Epithelial cell of proximal tubule (primary cell): ENCODE measurements around the gene CHD2. TPM values are rescaled to one million over a fixed set of nuclear protein-coding genes. Genes with fewer than 3 reads are reported as not detected.

Source experiments
- DNase-seq: peaks from one replicate; pipeline ENCODE4 v3.0.0-alpha.2; 2011; ENCODE audit warnings: low read depth
- H3K4me3 ChIP-seq: 2 replicates; pipeline ENCODE4 v1.5.1; 2011; ENCODE audit warnings: low read depth, mild to moderate bottlenecking, low read length
- CTCF ChIP-seq: conservative IDR thresholded peaks from 2 replicates; pipeline ENCODE4 v1.5.1; 2012; ENCODE audit warnings: low read depth, mild to moderate bottlenecking, low read length
- total RNA-seq: library from RNA; depleted of rRNA; stranded (reverse); fragments of >200 nt; gene quantifications from 2 replicates; pipeline ENCODE4 v1.2.3, GENCODE V29; 2015

CHD2 gene
- total RNA-seq, 1 donor from 2014 or later = 26.5 TPM

- DNase-seq = no peak
- no peak overlapping the region for H3K4me3 ChIP-seq
- no peak for TF ChIP-seq CTCF
These were observed 170.6 kb downstream of the CHD2 start for GRCh38 chr15:93070551-93071296.

- TF ChIP-seq CTCF = no peak
- DNase-seq = no peak
- peak overlapping the region; percentile 43 for H3K4me3 ChIP-seq
These were observed 171.4 kb downstream of the CHD2 start for GRCh38 chr15:93071469-93071936.

GRCh38 chr15:93072011-93072410 lies 171.9 kb downstream of the CHD2 start:
- DNase-seq = no peak
- TF ChIP-seq CTCF = no peak
- peak overlapping the region; percentile 43 for H3K4me3 ChIP-seq

GRCh38 chr15:93072411-93073394 lies 172.6 kb downstream of the CHD2 start:
- no peak for TF ChIP-seq CTCF
- peak overlapping the region; percentile 43 for H3K4me3 ChIP-seq
- no peak for DNase-seq

GRCh38 chr15:93073465-93073952 lies 173.4 kb downstream of the CHD2 start:
- H3K4me3 ChIP-seq = no peak overlapping the region
- no peak for TF ChIP-seq CTCF
- DNase-seq = no peak

GRCh38 chr15:93074599-93074998 lies 174.5 kb downstream of the CHD2 start:
- no peak overlapping the region for H3K4me3 ChIP-seq
- TF ChIP-seq CTCF = no peak
- no peak for DNase-seq
